ENCODE results near the gene WRAP73.

Gene WRAP73

DNA sequence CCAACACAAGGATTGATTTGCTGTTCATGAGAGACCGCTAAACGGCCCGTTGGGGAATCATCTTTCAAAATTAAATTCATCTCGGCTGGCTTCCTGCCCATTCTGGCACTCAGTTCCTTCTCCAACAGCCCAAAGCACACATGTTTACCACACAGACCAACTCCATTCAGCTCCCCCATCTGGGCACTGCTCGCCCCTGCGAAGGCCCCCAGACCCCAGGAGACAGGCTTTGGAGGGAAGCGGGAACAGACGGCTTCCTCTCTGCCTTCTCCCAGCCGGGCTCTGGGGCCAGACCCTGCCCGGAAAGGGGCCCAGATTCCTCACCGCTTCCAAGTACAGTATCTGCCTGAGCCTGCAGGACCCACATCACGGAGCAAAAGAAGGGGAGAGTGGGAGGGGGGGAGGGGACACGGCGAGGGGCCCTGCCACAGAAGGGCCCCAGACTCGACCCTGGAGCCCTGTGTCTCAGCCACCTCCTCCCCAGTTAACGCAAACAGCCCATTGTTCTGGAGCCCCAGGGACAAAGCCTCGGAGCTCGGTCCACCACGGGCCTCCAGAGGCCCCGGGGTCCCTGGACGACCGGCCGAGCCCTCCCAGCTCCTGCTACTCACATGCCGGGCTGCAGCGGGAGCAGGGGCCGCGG is 39.3 kb downstream of the WRAP73 start:
- no peak for DNase-seq (ENCODE audit: low spot score)

DNA sequence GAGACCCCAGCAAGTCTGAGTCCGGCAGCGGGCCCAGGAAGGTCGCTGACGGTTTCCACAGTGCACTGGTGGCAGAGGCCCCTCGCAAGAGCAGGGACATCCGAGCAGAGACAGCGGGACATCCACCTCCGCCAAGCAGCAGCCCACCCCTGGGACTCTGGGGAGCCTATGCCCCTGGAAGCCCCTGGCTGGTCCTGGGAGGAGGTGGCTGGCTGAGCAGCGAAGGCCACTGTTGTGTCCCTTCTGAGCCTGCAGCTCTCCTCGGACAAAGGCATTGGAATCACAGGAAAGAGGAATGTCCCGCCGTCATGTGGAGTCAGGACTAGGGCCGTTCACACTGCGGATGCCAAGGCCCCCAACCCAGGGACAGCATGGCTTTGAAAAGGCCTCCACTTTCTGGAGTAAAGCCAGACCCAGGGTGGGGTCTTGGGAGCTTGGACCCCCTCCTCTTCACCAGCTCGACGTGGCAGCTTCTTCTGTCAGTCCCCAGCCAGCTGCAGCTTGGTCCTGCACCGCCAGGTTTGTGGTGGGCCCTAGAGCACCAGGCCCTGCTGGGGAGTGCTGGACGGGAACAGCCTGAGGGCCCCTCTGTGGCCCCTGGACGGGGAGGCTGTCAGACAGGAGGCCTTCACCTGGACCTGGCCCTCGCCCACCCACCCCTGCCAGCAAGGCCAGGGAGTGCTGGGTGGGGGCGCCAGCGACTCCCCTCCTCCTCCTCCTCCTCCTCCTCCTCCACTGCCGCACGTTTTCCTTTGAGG is 40.0 kb downstream of the WRAP73 start:
- DNase-seq (ENCODE audit: low spot score) = no peak

DNA sequence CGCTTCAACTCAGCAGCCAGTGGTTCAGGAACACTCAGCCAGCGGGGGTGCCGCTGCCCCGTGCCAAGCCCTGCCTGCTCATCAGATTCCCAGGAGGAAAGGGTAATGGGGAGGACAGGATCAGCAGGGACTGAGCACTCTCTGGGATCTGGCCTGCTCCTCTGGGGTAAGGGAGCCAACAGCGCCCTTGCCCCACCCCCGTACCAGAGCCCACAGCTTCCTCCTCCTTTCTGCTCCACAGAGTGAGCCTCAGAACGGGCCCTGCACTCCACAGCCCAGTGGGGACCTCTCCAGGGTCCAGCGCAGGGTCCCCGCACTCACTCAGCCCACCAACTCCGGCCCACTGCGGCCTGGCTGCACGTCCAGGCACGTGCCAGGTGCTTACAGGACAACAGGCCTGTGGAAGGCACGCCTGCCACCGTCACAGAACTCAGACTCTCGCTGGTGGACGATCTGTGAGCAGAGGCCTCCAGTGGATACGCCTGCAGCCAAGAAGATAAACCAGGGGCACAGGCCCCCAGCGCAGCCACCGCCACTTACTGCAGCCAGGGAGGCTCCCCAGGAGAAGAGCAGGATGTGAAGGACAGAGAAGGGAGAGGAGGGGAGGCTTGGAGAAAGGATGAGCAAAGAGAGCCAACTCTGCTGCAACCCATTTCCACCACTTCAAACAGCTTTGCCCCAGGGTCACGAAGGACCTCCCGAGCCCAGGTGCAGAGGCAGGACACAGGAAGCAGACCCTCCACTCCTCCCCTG is 40.7 kb downstream of the WRAP73 start:
- no peak for DNase-seq (ENCODE audit: low spot score)

DNA sequence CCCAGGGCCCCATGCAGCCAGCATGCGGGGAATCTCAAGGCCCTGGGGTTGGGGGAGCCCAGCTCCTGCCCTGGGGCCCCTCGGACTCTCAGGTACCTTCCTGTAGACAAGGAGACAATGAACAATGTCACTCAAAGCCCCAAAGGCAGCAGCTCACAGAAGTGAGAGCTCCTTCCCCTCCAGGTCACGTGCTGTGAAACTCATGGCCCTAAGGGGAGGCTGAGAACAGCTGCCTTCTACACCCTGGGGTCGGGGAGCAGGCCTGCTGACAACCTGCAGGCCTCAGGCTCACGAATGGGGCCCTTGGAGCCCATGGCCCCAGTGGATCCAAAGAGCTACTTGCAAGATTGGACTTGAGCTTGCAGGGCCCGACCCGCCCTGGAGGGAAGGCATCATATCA is 41.7 kb downstream of the WRAP73 start:
- DNase-seq (ENCODE audit: low spot score) = no peak

DNA sequence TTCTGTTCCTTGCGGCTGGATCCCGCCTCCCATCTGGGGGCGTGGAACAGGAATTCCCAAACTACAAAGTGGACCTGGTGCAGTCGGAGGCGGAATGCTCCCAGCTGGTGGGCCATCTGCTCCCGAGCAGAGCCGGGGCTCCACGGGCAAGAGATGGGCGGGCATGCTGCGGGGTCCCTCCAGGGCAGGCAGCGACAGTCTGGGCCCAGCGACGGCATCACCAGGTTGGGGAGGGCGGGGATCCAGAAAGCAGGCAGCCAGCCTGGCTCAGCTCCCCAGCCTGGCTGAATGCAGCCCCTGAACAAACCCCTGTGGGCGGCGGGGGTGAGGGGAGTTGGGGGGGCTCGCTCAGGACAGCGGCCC is 42.2 kb downstream of the WRAP73 start:
- DNase-seq (ENCODE audit: low spot score) = no peak

DNA sequence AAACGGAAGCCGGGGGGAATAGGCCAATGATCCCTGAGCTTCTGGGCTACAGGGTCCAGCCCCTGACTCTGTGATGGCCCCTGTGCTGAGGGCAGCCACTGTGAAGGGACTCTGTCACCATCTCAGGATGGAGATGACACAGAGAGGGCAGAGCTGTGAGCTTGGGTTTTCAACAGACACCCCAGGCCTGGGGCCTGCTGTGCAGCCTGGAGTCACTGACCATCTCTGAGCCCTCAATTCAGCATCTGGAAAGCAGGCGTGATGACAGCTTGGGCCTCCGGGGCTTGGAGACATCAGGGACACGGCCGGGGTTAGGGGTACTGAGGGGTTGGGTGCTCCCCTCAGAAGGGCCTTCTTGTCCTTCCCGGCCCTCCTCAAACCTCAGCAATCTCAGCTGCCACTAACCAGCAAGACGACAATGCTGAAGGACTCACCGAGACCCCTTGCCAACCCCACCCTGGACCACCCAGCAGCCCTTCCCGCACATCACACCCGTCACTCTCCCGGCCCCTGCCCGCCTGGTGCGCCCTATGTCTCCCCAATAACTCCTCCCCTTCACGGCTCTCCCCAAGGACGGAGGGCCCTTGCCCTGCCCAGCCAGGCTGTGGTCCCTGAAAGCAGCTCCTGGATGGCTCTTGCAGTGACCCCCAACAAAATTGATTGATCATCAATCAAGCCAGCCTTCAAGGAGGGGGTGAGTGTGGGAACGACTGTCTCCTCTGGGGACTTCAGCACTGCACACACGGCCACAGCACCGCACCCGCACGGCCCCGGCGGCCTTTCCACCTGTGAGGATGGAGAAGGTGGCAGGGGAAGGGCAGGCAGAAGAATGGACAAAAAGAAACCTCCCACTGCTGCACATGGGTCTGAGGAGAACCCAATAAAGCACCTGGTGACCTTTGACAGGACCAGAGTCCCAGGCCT is 42.9 kb downstream of the WRAP73 start:
- DNase-seq (ENCODE audit: low spot score) = no peak

DNA sequence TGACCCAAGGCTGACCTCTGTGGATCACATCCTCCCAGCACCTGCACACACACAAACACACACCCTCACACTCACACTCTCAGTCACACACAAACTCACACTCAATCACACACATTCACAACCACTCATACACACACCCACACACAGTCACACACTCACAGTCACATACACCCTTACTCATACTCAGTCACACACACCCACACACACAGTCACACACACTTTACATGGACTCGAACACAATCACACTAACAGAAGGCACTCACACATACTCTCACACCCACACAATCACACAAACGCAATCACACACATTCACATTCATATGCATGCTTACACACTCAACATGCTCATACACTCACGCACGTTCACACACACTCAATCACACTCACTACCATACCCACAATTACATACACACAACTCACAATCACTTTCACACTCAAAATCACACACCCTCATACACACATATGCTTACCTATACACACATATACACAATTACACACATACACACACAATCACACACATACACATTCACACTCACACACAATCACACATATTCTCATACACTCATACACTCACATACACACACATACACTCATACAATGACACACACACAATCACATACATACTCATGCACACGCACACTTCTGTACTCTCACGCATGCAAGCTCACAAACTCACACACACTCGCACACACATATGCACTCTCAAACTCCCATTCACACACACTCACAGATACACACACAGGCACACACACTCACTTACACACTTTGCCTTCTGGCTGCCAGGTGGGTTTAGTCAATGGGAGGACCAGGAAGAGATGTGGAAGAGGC is 44.7 kb downstream of the WRAP73 start:
- no peak for DNase-seq (ENCODE audit: low spot score)

DNA sequence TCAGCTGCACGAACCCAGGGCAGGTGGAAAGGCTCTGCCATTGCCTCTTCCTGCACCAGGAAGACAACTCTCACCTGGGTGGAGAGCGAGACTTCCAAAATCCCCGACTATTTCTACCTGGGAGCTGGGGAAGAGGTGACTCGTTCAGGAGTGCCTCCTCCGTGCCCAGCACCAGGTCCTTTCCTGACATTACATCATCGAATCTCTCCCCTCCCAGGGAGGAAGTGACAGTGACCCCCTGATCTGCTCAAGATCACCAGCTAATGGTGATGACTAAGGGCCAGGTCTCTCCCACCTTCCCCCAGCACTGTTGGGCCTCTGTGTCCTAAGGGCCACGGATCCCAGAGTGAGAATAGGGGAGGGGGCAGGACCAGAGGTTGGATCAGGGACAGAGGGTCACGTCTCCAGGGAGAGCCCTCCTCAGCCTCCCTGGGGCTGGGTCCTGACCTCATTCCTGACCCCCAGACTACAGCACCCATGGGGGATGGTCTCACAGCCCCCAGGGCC is 45.4 kb downstream of the WRAP73 start:
- DNase-seq (ENCODE audit: low spot score) = no peak

DNA sequence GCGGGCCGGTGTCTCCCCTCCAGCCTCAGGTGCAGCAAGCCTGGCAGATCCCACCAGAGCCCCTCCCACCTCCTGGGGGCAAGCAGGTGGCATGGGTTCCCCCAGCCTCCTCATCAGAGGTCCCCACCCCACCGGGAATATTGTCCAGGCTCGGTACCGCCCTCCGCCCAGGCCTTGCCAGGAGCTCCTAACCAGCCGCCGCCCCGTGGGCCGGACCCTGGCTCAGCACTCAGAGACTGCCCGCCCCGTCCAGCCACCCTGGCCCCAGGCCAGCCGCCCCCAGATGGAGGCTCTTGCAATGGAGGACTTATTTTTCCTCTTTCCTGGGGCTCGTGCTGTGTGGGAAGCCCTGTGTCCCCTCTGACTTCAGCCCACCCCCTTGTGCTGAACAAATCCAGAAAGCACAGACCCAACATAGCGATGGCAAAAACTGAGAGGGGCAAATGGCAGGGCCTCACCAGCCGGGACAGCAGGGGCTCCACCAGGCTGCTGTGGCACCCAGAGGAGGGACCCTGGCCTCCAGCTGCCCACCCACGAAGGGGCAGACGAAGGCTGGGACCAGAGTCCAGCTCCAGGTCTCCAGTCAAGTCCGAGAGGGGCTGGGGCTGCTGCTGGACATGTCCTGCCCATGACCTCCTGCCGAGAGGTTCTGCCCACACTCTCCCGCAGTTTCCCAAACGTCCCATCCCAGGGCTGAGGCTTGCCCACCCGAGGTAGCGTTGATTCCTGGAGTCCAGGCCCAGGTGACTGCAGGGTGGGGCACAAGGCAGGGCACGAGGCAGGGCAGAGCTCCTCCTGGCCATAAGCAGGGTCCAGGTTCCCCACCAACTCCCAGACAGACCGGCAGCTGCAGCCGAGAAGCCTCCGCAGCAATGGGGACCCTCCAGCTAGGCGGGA is 46.1 kb downstream of the WRAP73 start:
- DNase-seq (ENCODE audit: low spot score) = no peak

DNA sequence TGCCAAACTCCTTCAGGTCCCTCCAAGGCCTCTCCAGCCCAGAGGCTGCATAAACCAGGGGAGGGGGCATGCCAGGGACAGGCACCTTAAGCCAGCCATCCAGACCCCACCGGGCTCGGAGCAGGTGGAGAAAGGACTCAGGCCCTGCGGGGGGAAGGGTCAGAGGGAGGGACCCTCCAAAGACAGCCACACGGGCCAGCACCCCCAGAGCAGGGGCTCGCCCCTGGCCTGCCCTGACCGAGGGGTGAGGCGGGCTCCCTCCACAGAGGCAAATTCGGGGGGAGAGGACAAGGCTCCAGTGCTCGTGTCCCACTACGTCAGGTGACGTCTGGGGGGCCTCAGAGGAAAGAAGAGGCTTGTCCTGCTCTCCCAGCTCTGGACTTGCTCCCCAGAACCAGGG is 46.7 kb downstream of the WRAP73 start:
- DNase-seq (ENCODE audit: low spot score) = no peak

DNA sequence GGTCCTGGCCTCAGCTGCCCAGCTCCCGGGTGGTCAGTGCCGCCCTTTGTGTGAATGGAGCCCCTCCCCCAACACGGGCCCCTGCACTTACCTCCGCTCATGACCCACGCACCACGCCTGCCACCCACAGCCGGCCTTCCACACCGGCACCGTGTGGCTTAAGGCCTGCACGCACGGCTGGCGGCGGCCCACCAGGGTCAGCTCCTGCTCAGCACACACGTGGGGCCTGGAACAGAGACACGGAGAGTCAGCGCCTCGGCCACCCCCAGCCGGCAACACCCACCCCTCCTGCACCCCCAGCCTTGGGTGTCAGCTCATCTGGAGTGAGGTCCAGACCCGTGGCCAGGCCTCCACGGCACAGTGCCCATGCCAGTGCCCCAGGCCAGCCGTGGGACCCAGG is 47.5 kb downstream of the WRAP73 start:
- no peak for DNase-seq (ENCODE audit: low spot score)

DNA sequence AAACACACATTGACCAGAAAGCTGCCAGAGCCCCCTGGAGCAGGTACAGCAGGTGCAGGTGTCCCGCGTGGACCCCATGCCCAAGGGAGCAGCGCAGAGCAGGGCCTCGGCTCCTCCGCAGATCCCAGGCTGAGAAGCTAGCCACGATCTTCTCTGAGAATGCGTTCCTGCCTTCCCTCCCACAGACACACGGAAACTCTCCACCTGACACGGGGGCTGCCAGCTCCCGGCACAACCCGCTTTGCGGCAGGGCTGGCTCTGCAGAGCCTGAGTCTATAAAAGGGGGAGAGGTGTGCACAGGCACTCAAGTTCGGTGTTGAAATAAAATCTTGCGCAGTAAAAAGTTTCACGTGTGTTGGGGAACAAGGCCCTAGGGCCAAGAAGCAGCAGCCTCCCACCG is 48.2 kb downstream of the WRAP73 start:
- DNase-seq (ENCODE audit: low spot score) = no peak

DNA sequence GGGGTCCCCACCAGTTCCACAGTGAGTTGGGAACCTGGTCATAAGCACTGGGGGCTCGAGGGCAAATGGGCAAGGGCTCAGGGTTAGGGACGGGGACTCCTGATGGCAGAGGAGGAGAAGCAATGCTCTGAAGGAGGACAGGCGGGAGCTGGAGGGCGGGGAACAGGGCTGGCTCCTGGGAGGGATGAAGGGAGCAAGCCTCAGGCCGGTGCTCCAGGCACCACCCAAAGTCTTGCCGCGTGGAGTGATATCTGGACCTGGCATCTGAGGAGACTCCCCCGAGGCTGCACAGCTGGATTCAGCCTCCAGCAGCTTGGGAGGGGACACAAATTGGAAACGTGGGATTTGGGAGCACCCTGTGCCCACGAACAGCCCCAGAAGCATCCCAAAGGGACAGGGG is 49.5 kb downstream of the WRAP73 start:
- no peak for DNase-seq (ENCODE audit: low spot score)

DNA sequence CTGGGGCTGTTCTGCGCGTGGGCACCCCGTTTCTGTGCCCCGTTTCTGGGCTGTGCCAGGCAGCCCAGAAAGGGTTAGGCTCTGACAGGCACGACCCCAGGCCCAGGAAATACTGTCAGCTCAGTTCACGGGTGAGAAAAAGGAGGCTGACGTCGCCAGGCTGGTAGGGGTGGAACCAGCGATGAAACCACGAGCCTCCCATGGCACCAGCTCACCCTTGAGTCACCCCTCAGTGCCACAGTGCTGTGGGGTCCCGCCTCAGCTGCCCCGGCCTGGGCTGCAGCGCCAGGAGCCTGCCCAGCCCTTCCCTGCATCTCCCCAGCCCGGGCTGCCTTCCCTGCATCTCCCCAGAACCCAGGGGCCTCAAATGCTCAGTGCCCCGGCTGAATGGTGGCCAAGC is 50.1 kb downstream of the WRAP73 start:
- no peak for DNase-seq (ENCODE audit: low spot score)

DNA sequence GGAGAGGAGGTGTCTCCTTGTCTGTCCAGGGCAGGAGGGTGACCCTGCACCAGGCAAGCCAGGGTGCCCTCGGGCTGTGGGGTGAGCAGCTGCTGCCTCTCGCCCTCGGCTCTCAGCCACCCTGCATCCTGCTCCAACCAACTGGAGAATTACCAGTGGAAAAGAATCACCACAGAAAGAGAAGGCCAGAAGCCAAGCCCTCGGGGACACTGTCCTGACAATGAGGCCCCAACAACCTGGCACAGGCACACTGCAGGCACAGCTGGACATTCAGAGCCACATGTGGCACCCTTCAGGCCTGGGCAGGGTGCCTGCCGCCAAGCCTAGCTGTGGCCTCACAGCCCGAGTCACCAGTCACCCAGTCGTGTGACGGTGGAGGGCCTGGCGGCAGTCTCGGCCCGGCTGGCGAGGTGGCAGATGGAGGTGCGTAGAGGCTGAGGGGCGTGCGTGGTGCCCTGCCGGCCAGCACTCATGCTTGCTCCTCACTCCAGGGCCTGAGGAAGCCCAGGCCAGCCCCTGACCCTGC is 50.6 kb downstream of the WRAP73 start:
- no peak for DNase-seq (ENCODE audit: low spot score)

DNA sequence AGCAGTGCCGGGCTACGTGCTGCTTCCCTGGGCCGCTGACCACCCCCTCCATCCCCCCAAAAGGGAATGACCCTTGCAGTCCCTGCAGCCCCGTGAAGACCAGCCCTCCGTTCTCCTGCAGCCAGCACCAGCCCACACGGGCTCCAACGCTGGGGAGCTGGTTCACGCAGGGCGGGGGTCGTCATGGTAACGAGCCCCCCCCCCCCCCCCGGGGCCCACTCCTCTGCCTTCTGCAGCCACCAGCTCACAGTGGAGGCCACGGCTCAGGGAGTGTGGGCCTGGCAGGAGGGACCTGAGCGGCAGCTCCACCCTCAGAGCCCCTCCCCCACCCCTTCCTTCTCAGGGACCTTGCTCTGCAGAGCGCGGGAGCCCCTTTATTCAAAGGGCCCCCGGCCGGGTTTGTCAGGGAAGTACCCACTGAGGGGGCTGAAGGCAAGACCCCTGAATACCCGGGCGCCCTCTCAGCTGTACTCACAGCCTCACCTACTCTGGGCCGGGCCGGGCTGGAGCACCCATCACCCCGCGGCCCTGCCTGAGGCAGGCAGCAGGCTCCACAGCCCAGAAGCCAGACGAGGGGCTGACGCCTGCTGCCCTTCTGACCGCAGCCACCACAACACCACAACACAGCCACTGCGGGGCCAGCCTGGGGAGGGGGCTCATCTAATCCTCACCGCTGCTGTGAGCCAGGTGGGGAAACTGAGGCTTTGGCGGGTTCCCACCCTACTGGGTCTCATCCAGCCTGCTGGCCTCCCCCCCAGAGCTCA is 51.2 kb downstream of the WRAP73 start:
- no peak for DNase-seq (ENCODE audit: low spot score)

DNA sequence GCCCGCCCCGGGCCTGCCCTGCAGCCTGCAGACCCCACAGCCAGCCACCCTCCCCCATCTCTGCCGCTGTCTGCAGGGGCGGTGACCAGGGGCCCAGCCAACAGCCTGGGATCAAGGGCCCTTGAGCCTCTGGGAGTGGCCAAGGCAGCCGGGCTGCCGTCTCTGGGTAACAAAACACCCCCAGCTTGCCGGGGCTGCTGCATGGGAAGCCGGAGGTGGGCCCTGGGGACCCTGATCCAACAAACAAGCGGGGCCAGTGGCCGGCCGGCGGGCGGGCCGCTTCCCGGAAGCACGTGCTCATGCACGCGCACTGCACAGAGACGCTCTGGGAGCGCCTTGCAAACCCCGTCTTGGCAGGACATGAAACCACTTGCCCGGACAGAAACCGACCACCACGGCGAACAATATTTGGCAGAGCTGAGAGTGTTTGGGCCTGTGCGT is 51.8 kb downstream of the WRAP73 start:
- DNase-seq (ENCODE audit: low spot score) = no peak

DNA sequence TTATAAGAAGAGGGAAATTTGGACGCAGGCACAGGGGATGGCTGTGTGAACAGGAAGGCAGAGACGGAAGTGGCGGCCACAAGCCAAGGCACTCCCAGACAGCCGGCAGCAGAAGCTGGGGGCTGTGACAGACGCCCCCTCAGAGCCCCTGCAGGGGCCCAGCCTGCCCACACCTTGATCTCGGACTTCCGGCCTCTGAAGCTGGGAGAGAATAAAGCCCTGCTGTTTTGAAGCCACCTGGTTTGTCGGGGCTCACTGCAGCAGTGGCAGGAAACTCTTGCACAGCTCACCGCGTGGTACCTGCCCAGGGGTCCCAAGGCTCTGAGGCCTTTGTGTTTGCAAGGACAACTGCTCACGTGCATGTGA is 52.3 kb downstream of the WRAP73 start:
- no peak for DNase-seq (ENCODE audit: low spot score)
